GM21717 (cell line): Measurements from ENCODE around the gene PDLIM4.

Experiments
- ATAC-seq: cut with Tn5 transposase; IDR thresholded peaks from one replicate; pipeline ENCODE4 v1.9.1; 2021; ENCODE audit warnings: mild to moderate bottlenecking, moderate library complexity; ENCODE audit not compliant: unreplicated experiment

The PDLIM4 gene

DNA sequence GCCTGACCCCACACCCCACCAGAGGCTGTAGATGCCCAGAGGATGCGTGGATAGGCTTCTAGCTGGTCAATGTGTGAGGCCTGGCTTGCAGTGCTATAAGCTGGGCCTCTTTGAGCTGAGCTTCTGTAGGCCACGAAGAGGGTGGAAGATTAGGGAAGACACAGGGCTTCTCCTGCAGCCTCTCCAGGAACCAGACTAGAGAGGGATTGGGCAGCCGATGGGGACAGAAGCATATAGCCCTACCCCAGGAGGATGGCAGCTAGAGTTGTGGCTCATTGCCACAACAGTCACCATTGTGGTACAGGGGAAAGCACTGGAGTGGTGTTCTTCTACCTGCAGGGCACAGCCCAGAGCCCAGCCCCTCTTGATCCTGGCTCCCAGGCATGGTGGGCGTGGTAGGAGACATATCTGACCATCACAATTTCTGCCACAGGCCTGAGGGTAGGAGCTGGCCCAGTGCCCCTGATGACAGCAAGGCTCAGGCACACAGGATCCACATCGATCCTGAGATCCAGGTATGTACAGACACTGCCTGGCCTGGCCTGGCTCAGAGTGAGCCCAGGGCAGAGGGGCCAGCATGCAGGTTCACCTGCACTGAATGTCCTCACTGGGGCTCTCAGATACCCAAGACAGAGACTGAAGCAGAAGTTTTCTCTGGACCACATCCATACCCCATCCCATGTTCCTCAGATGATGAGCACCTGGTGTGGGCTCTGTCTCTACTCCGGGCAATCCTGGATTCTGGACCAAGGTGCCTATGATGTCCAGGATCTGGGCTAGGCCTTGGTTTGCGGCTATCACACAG lies 8.7 kb downstream of the PDLIM4 start:
- ATAC-seq, result no peak

DNA sequence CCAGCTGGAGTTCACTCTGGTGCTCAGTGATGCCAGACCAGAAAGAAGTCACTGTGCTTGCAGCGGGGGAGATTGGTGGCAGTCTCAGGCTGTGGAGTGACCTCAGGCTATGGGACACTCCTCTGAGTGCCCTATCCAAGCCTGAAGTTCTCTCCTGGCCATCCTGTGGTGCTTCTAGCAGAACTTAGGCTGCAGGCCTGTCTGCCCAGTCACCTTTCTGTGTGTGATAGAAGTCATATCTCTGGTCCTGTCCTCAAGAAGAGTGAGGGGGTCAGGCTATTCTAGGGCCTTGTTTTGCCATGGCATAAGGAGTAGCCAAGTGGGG lies 9.3 kb downstream of the PDLIM4 start:
- ATAC-seq, result no peak

DNA sequence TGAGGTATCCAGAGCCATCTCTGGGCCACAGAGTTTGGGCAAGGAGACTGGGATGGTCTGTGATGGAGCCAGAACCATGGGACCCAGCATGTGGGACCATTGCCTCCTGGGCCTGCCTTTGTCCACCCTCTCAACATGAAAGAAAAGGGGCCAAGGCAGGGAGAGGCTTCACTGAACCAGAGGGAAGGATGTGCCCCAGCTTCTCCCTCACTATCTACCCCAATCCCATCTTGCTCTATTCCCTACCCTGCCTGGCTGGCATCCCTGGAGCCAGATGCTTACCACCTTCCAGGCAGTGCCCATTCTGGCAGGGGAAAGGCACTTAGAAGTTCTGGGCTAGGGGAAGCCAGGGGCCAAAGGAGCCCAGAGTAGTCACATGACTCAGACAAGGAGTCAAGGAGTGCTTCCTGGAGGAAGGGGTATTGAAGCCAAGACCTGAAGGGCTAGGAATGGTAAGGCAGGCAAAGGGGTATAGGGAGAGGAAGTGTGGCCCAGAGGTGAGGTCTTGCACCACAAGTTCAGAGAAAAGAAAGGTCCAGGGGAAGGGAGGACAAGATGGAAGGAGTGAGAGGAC lies 9.8 kb downstream of the PDLIM4 start:
- no peak for ATAC-seq

- peak; percentile 1 for ATAC-seq
Measured at GRCh38 chr5:132267931-132268768, 10.7 kb downstream of the PDLIM4 start.

DNA sequence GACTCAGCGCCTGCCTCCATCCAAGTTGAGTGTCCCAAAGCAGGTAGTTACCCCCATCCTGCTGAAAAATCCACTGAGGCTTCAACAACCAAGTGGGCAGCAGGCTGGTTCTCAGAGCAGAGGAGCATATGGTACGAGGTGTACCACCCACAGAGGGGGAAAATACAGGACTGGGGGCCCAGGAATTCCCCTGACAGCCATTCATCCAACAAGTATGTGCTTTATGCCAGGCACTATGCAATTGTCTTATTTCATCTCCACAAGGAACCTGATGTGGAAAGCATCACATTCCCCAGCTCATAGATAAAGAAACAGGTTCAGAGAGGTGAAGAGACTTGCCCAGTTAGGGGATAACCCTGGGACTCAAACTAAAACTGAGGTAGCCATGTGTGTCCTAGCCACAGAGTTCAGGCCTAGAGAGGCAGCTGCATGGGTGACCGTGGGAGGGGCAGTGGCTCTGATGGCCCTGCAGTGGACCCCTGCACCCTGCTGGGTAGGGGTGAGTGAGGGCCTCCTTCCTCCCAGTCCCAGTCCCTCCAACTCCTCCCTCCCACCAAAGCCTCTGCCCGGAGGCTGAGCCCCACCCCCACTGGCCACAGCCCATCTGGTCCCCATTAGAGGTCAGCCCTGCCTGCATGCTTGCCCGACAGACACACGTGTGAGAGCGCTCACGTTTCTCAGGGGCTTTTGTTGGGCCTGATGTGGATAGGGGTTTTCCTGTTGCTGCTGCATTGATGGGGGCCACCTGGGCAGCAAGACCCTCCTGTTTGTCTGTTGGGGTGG lies 11.5 kb downstream of the PDLIM4 start:
- ATAC-seq, result peak; percentile 76

- ATAC-seq, result no peak
Measured at GRCh38 chr5:132269635-132270334, 12.3 kb downstream of the PDLIM4 start.

GRCh38 chr5:132270335-132270665 lies 12.8 kb downstream of the PDLIM4 start:
- ATAC-seq, result no peak

- no peak for ATAC-seq
Measured at GRCh38 chr5:132270706-132271105, 13.2 kb downstream of the PDLIM4 start.

DNA sequence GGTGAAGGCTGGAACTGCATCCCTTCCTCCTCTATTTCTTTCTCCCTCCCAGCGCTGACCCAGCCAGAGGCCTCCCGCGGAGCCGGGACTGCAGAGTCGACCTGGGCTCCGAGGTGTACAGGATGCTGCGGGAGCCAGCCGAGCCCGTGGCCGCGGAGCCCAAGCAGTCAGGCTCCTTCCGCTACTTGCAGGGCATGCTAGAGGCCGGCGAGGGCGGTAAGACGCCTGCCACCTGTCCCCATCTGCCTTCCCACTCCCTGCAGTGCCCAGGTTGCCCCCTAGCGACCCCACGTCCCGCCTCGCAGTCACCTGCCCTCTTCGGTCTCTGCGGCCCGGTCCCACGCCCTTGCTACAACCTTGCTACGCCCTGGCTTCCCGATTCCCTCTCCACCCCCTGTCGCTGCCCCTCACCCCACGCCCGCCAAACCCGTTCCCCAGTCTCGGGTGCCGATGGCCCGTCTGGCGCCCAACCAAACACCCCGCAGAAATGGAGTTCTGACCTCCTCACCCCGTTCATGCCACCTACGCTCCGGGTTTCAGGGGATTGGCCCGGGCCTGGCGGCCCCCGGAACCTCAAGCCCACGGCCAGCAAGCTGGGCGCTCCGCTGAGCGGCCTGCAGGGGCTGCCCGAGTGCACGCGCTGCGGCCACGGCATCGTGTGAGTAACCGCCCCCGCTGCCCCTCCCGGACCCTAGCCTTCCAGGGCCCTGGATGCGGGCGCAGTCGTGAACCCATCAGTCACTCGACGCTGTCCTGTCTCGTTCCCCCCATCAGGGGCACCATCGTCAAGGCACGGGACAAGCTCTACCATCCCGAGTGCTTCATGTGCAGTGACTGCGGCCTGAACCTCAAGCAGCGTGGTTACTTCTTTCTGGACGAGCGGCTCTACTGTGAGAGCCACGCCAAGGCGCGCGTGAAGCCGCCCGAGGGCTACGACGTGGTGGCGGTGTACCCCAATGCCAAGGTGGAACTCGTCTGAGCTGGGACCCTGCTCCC lies 14.1 kb downstream of the PDLIM4 start:
- no peak for ATAC-seq

DNA sequence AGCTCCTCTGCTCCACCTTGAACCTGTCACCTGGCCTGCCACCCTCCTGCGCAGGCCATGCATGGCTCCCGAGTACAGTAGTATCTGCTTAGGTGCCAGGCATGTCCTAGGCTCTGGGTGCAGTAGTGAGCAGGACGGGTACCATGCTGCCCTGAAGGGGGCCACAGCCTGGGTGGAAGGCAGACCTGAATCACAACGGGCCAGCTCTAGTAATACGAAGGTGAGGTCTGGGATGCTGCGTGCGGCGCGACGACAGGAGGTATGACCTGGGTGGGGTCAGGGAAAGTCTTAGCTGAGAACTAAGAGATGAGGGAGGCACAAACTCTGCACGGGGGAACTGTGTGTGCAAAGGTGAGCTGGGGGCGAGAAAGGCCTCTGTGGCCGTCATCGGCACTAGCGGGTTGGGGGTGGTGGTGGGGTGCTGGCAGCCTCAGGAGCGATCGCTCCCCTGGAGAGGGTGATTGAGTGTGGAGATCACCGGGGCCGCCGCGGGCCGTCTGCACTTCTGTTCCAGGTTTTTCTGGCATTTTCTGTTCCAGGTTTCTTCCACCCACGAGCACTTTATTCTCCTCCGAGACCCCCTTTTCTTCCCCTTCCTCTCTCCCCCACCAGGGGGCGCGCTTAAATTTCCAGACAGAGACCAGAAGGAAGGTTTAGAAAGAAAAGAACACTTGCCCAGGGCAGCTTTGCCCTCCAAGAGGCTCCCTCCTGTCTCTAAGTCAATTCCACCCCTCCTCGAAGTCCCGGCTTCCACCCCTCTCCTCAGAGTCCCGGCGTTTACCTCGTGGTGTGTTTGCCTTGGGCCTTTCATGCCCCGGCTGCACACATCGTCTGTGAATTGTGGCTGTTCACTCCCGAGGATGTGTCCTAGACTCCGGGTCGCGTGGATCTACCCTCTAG lies 15.1 kb downstream of the PDLIM4 start:
- ATAC-seq, result no peak

DNA sequence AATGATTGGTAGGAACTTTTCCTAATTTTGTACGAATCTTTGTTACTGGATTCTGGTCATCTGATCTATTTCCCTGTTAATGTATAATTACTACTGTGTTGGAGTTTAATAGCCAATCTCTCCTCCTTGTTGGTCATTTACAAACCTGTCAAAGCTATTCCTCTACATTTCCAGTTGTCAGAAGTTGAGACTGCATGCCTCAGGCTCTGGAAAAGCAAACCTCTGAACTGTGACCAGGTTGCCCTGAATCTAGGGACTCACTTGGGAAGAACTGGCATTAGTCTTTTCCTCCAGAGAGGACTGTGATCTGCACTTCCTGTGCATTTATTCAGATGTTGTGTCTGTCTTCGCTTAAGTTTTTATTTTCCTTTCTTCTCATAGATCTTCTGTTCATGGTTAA lies 16.1 kb downstream of the PDLIM4 start:
- ATAC-seq, result no peak

GRCh38 chr5:132274050-132274792 lies 16.7 kb downstream of the PDLIM4 start:
- ATAC-seq, result no peak

- ATAC-seq, result no peak
Measured at GRCh38 chr5:132275367-132276220, 18.1 kb downstream of the PDLIM4 start.

DNA sequence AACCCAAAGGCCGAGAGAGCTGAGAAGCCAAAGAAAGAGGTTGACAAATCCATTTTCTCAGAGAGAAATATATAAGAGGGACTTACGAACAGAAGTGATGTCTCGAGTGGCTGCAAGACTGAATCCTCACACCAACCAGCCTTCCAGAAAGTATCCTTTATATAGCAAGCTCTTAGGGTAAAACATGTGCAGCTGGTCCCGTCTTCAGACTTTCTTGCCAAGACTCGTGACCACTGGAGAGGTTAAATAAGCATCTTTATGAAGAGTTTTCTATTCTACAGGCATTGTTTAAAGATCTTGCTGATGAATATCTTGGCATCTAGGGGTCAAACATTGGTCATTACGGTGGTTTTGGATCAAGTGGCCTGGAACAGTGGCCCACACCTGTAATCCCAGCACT lies 19.8 kb downstream of the PDLIM4 start:
- no peak for ATAC-seq

DNA sequence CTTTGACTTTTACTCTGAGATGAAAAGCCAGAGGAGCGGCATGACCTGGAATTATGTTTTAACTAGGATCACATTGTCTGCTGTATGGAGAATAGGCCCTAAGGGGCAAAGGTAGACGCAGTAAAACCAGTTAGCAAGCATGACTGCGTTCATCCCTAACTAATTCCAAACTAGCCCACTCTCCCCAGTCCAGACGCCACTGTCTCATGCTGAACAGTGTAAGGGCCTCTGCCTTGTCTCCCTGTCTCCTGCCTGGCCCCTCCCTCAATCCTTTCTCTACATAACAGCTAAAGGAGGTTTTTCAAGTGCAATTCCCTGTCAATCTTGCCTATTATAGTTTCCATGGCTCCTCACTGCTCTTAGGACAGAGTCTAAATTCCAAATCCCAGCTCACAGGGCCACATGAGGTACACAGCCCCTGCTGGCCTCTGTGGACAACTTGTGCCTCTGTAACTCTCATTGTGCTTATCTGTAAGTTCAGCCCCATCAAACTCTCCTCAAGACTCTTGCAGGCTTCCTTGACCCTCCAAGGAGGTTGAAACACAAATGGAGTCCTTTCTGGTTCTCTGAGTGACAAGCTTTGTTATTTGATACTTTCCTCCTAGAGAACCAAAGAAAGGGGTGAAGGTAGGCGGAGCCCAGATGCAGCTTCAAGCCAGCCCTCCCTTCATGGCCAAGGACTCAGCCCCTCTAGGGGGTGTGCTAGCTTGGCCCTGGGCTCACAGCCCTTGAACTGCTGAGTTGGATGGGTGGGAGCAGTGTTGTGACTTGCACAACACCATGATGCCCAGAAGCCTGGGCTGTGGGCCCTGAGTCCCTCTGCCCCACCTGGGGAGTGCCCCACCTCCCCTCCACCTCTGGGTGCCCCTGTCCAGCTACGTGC lies 20.7 kb downstream of the PDLIM4 start:
- ATAC-seq, result no peak

DNA sequence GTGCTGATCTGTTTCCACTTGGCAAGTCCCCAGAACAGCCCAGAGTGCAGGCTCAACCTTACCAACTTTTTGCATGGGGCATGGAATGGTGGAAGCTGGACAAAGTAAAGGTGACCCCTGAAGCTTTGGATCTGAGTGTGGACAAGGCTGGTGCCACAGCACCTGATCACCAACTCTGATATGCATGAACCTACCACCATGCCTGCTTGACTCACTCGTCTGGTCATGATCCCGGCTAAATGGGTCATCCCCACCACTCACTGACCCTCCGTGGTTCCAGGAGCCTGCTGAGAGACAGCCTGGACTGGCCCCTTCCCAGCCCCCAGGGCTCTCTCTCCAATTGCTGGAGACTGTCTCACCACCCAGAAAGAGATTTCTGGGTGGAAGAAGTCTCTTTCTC lies 22.3 kb downstream of the PDLIM4 start:
- ATAC-seq, result no peak
